GM19238 (cell line): ENCODE results near the gene GABBR2.

ENCODE experiments used
- DNase-seq: peaks from one replicate; pipeline ENCODE4 v3.0.0; 2011; ENCODE audit warnings: low spot score; ENCODE audit not compliant: insufficient read length

GABBR2 gene

DNA sequence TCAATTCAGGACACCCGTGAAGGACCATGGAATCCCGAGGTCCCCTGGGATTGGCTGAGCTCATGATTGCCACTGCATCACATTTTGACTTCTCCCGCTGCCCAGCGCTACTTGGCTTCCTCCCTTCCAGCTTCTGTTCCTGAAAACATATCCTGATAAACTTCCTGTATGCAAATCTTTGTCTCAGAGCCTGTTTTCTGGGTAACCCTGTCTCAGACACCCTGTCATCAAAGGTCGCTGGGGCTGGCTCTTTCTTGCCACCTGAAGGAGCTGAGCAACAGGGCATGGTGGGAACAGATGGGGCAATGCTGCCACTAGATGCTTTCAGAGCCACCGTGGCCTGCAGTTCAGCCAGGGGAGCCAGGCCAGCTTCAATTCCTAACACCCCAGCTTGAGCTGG lies 299.0 kb downstream of the GABBR2 start:
- no peak for DNase-seq

DNA sequence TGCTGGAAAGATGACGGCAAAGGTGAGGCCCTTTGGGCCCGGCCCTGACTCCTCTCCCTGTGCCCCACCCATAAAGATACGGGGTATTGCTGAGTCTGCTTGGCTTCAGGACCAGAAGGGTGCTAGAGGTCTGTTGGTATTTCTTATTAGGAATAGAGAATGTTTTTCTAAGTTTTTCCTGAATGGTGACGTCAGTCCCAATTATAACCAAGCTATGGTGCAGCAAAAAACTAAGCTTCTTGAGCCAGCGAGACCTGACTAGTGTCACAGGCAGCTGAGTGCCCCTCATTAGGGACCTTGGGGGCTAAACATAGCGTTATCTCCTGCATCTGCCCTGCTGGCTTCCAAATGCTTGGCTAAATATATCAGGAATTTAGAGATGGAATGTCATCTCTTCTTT lies 302.3 kb downstream of the GABBR2 start:
- DNase-seq = no peak

DNA sequence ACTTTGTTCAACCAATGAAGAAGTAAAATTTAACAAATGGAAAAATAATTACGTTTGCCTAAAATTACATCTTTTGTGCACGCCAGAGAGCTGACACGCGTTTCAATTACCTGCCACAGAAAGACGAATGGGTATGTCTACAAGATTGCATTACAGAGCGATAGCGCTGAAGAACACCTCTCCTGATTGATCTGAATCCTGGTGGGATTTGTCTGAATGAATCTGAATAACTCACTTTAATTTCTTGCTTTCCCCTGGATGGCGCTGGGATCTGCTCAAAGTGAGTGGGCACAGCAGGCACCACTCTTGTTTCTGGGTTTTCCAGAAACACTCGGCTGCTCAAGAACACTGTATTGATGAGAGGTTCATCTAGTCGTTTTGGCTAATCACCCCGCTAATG lies 304.5 kb downstream of the GABBR2 start:
- DNase-seq = no peak

DNA sequence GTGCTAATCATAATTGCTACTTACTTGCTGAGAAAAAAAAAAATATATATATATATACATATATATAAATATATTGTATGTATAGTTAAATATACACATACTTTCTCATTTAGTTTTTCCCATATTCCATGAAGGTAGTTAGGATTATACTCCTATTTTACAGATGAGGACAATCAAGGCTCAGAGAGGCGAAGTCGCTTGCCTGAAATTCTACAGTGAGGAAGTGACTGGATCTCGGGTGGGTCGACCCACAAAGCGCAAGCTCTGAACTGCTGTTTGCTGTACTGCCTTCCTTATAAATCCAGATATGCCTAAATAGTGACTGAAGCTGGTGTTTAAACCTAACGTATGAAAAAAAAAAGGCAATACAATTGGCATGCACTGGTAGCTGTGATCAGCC lies 305.0 kb downstream of the GABBR2 start:
- no peak for DNase-seq

DNA sequence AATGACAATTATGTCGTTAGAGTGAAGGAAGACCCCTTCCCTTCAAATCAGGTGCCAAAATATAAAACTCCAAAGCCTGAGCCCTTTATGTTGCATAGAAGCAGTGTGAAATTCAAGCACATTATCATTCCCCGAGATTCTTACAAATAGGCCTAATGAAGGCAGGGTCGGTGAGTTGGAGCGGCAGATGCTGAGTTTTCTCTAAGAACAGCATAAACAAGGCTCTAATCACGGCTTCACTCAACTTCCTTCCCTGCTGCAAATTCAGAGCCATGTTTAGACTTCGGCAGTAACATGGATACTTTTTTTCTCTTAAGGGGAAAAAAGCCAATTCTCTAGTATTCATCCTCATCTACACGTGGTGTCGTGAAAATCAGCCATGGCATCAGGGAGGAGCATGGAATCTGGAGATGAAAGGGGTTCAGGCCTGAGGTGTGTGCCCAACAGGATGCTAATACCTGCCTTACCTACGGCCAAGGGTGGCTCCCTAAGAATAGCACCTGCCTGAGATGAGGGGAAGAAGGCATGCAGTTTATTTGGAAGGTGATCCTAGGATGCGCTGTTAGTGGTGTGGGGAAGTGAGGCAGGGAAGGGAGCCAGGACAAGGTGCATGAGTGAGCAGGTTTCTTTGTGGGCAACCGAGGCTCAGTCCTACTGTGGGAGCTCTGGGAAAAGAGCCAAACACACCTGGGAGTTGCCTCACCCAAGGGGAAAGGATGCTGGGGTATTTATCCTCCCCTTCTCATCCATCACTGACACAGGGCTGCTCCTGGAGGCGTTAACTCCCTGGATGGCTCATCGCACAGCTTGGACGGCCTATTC lies 306.5 kb downstream of the GABBR2 start:
- DNase-seq = no peak

DNA sequence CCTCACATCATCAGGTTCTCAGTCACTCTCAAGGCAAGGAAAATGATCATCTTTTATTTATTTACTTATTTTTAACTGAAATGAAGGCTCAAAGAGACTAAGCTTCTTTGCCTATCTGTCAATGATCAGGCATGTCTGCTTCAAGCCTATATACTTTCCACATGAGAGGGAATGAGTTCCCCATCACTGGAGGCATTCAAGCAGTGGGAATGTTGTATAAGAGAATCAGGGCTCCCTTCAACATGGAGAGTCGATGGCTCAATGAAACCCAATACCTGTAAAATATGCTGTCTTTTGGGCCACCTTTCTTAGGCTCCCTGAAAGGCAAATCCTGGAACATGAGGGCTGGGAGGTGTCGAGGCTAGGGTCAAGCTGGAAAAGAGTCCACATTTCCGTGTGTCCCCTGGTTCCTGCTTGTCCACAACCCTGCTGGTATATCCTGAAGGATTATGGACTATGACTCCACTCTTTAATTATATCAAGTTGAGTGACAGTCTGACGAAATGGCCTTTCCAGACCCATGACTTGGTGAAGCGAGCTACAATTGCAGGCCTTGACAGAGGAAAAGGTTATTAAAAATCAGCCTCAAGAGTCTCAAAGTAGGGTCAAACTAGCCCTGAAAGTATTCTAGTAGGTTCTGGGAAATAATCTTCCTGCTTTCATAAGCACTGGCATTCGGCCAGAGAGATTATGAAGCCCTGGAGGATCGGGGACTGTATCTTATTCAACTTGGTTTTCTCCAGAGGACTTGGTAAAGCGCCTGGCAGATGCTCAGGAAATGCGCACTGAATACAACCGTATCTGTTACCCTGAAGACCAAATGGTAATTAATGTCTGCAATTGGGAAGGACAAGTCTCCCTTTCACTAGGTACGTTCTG lies 307.4 kb downstream of the GABBR2 start:
- DNase-seq = no peak

DNA sequence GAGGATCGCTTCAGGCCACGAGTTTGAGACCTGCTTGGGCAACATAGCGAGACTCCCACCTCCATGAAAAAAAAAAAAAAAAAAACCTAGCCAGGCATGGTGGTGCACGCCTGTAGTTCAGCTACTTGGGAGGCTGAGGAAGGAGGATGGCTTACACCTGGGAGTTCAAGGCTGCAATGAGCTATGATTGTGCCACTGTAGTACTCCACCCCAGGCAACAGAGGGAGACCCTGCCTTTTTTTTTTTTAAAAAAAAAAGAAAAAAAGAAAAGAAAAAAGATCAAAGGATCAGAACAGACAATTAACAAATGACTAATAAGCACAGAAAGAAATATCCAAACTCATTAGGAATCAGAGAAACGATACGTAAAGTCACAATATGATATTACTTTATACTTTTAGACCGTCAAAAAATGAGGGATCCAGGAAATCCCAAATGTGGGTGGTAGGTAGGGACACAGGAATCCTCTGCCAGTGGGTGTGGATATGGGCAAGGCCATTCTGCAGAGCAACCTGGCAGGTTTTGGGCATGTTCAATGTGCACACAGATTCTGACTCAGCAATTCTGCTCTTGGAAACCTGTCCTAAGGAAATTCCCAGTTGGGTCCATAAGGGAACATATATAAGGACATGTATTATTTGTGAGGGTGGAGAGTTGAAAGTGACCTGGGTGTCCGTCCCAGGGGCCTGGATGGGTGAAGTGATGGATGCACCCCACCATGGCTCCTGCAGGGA lies 308.6 kb downstream of the GABBR2 start:
- no peak for DNase-seq

DNA sequence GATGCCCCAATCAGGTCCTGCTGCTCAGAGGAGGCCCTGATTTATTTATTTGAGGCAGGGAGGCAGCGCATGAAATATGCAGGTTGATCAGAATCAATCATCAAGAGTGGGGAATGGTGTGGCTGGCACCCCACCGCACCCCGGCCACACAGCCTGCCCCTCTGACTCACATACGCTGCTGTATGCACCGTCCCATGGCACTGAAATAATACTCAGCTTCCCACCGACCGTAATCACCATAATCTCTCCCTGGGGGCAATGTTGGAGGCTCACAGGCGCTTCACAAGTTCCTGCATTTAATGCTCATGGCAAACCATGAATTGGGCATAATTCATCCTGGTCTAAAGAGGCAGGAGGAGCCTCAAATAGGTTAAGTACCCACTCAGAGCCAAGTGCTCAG lies 312.1 kb downstream of the GABBR2 start:
- no peak for DNase-seq

DNA sequence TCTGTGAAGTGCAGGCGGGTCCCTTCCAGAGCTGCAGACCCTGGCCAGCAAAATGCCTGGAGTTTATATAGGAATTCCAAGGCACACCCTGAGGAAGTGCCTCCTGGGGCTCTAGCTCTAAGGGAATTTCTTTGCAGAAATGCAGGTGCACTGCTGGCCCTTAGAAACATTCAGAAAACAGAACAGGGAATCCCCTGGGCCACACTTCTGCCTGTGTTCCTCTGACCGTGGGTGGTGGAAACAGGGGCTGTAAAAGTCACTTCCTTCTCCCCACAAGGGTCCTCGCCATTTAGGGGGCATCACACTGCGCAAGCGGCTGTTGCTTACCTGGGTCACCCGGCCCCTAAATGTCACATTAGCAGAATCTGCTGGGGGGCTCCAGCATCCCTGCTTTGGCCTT lies 312.5 kb downstream of the GABBR2 start:
- no peak for DNase-seq

DNA sequence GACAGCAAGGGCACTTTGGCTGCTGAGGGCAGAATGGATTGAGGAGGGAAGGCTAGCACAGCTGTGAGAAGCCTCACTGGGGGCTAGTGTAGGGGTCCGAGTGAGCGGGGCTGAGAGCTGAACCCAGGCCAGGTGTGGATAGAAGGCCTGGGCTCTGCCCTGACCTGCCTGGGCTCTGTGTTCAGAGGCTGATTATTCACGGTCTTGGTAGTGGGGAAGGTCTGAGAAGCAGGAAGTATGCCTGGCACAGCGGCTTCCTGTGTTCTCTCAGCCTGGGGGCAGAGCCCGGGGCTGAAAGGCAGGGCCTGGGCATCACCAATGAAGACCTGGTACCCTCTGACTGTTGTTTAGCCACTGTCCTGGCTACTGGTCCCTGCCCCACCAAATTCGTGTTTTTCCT lies 316.9 kb downstream of the GABBR2 start:
- no peak for DNase-seq

DNA sequence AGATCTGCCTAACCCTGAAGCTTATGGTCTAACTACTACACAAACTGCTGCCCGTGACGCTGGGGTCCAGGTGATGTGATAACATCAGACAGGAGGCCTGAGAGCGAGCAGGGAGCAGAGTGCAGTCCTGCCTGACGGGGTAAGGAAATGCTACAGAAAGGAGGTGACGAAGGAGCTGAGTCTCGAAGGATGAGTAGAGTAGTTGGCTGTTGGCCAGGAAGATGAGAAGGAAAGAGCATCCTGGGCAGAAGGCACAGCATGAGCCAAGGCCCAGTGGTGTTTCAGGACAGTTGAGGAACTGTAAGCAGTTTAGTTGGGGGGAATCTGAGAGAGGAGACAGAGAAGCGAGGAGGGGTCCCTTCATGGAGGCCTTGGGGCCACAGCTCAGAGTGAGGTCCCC lies 317.3 kb downstream of the GABBR2 start:
- no peak for DNase-seq

DNA sequence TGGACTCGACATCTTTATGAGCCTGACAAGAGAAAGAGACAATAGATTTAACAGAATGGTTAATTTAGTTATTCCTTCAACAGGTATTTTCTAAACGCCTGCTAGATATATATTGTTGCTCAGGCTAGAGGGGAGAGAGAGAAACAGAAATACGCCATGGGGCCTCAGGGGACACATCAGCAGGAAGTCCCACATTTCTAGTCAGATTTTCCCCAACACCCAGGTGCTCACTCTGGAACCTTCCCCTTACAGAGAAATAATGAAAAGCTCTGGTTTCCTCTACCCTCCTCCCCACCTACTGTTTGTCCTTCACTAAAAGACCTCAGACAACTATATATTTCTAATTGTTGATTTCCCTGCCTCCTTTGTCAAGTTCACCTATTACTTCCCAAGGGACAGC lies 323.0 kb downstream of the GABBR2 start:
- no peak for DNase-seq

DNA sequence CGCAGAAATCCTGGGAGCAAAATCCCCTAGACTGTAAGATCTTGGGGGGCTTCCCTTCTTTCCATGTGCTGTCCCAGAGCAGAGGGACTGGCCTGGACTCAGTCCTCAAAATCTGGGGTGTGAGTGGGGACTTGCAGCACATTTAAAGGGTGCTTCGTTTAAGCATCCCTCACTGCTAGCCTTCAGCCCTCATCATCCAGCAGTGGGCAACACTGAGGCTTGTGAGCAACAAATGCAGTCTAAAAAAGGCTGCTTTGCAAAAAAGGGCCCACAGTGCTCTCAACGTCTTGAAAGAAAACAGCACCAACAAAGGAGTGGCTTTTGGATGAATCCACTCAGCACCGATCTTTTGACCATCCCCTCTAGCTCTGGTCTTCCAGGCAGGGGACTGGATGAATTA lies 325.0 kb downstream of the GABBR2 start:
- no peak for DNase-seq

DNA sequence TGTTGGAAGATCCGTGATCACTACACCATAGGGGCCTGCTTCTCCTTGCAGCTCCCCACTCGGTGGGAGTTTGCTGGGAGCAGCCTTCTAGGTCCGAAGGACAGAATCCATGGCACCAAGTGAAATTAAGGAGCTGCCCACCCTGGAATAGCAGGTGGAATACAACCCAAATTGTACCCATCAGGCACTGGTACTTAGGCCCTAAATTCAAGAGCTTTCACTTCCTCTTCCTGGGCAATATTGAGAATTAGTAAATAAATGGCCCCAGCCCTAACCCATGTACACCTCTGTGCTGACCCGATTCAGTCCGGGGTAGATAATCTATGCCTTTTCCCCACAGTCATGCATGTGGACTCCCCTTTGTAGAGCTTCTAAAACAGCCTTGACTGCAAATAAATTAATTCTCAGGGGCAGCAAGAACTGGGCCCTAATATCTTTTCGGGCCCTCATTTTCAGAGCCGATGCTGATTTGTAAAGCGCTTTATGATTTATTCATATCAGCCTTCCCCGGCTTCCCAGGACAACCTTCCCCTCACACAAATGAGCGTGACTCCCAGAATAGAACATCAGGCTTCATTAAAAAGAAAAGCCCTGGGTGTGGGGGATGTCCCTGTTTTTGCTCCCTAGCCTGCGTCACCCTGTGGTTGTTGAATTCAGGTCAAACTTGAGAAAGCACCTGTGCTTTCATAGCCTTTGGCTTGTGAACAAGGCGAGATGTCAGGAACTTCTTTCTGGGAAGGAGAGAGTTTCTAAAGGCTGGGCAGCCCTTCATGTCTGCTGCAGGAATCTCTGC lies 327.2 kb downstream of the GABBR2 start:
- peak; percentile 27 for DNase-seq

DNA sequence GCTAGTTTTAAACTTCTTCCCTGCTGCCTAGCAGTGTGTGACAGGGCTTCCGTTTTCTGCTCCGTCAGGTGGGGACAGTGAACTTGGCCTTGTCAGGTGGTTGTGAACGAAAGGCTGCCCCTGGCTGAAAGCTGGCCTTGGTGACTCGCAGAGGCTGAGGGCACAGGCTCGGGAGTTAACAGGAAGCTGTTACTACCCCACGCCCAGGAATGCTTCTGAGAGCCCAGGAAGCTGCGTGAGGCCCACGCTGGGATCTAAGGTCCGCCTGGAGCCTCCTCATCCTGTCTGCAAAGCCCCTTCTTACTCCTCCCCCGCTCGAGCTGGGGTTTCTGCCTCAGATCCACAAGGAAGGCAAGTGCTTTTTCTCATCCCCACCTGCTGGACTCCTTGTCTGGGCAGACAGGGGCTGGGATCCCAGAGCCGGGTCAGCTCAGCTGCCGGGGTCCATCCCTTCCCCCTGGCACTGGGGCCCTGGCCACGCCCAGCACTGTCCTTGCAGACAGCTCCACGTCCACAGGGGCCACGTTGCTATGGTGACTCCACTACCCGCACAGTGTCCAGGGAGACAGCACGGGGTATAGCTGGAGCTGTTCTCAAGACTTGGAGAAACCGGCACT lies 328.6 kb downstream of the GABBR2 start:
- DNase-seq = peak; percentile 23

DNA sequence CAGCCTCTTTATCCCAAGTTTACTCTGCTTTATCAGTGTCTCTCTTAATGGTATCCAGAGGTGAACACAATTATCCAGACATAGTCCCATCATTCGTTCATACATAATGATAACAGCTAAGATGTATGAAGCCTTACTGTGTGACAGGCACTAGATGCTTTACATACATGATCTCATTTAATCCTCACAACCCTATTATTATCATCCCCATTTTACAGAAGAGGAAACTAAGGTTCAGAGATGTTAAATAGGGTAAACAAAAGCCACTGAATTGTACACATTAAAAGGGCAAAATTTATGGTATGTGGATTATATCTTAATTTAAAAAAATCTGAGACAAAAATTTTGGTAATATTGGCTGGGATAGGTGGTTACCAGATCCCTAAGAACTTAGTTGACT lies 329.2 kb downstream of the GABBR2 start:
- no peak for DNase-seq

DNA sequence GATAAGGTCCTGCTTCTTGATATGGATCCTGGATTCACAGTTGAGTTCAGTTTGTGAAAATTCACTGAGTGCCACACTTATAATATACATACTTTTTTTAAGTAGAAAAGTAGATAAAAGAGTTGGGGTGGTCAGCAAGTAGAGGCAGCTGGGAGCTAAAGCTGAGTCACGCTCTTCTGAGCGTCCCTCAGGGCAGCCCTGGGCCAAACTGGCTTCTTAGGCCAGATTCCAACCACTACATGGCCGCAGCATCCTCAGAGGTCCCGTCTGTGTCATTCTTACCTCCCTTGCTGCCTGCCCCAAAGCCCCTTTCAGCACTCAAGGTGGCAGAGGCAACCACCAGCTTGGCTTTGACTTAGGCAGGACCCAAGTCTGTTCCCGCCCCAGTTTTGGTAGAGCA lies 329.9 kb downstream of the GABBR2 start:
- no peak for DNase-seq

DNA sequence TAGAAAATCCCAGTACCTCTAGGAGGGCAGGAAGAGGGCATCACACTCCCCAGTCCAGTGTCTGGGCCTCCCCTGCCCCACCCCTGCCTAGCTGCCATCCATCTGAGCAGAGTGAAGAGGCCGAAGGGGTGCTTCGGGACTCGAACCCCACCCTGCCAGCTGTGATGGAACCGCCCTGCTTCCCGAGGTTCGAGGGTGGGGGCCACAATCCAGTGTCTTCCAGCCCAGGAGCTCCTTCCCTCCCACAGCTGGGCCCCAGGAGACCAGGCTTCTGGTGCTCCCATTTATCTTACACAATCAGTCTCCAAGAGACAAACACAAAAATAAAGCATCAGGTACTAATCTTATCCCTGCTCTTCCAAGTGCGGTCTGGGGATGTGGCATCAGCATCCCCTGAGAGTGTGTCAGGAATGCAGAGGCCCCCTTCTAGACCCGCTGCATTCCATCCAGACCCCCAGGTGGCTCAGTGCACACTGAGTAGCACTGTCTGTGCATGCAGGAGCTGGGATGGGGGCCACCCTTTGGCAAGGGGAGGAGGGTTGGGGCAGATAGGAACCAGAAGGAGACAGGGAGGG lies 330.4 kb downstream of the GABBR2 start:
- no peak for DNase-seq

DNA sequence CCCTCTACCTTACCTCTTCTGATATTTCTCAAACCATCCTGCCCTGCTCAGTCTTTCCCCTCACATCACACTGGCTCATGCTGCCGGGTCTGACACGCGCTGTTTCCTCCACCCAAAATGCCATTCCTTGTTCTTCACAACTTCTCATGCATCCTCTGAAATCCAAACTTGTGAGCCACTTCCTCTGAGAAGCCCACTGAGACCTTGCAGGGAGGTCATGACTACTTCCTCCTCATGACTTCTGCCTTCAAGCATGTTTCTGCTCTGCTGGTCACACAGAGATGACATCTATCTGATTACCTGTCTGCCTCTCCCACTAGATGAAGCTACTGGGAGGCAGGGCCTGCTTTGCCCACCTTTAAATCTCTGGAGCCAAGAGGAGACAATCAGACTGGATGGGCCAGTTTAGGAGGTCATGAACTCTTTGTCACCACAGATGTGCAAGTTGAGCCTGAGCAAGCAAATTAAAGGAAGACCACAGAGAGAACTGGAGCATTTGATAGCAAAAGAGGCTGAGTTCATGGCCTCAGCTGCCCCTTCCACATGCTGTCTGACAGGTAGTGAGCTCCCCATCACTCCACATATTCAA lies 333.5 kb downstream of the GABBR2 start:
- peak; percentile 23 for DNase-seq
